H9 (cell line): ENCODE measurements around the gene RNLS. TPM values are rescaled to one million over a fixed set of nuclear protein-coding genes. Genes with fewer than 3 reads are reported as not detected.

Experiments
- DNase-seq: peaks from one replicate; pipeline ENCODE4 v3.0.0-alpha.2; 2017
- H2AFZ ChIP-seq: one replicate; pipeline ENCODE4 v1.6.1; 2013; ENCODE audit warnings: mild to moderate bottlenecking, low read length, control low read depth, moderate library complexity
- H2AK5ac ChIP-seq: 2 replicates; pipeline ENCODE4 v1.6.1; 2013; ENCODE audit warnings: low read length, control low read depth, mixed read lengths; ENCODE audit not compliant: insufficient read length
- H2BK120ac ChIP-seq: one replicate; pipeline ENCODE4 v1.6.1; 2013; ENCODE audit warnings: low read depth, mild to moderate bottlenecking, low read length, control low read depth, inconsistent platforms; ENCODE audit not compliant: poor library complexity, severe bottlenecking
- H2BK12ac ChIP-seq: 2 replicates; pipeline ENCODE4 v1.6.1; 2013; ENCODE audit warnings: low read length, control low read depth, mixed read lengths, low read depth; ENCODE audit not compliant: insufficient read length
- H2BK15ac ChIP-seq: 2 replicates; pipeline ENCODE4 v1.6.1; 2013; ENCODE audit warnings: low read depth, low read length, control low read depth
- H2BK20ac ChIP-seq: one replicate; pipeline ENCODE4 v1.6.1; 2013; ENCODE audit warnings: low read depth, mild to moderate bottlenecking, low read length, control low read depth, inconsistent platforms; ENCODE audit not compliant: poor library complexity, severe bottlenecking
- H2BK5ac ChIP-seq: 2 replicates; pipeline ENCODE4 v1.6.1; 2013; ENCODE audit warnings: low read length, control low read depth, mixed read lengths; ENCODE audit not compliant: insufficient read length
- H3K14ac ChIP-seq: 2 replicates; pipeline ENCODE4 v1.6.1; 2013; ENCODE audit warnings: low read length, control low read depth; ENCODE audit not compliant: insufficient read depth
- H3K18ac ChIP-seq: 2 replicates; pipeline ENCODE4 v1.6.1; 2013; ENCODE audit warnings: low read depth, mild to moderate bottlenecking, mixed read lengths, low read length, control low read depth; ENCODE audit not compliant: insufficient read length
- H3K23ac ChIP-seq: 2 replicates; pipeline ENCODE4 v1.6.1; 2013; ENCODE audit warnings: low read length, control low read depth, mixed read lengths, low read depth; ENCODE audit not compliant: insufficient read length
- H3K23me2 ChIP-seq: 2 replicates; pipeline ENCODE4 v1.6.1; 2013; ENCODE audit warnings: low read depth, mild to moderate bottlenecking, mixed read lengths, low read length, control low read depth; ENCODE audit not compliant: insufficient read length, poor library complexity, severe bottlenecking
- H3K27ac ChIP-seq: 2 replicates; pipeline ENCODE4 v1.5.1; 2013; ENCODE audit warnings: low read length, control low read depth, mixed read lengths, low read depth; ENCODE audit not compliant: insufficient read length
- H3K27me3 ChIP-seq: 2 replicates; pipeline ENCODE4 v1.6.1; 2013; ENCODE audit warnings: low read length, control low read depth, inconsistent platforms; ENCODE audit not compliant: insufficient read depth
- H3K4ac ChIP-seq: 2 replicates; pipeline ENCODE4 v1.6.1; 2013; ENCODE audit warnings: low read depth, mild to moderate bottlenecking, control low read depth, inconsistent platforms, low read length, moderate library complexity
- H3K4me1 ChIP-seq: 2 replicates; pipeline ENCODE4 v1.6.1; 2013; ENCODE audit warnings: low read length, control low read depth, inconsistent platforms; ENCODE audit not compliant: insufficient read depth
- H3K4me2 ChIP-seq: 2 replicates; pipeline ENCODE4 v1.6.1; 2013; ENCODE audit warnings: low read length, control low read depth, mixed read lengths; ENCODE audit not compliant: insufficient read length, insufficient read depth
- H3K56ac ChIP-seq: 2 replicates; pipeline ENCODE4 v1.6.1; 2013; ENCODE audit warnings: low read depth, mild to moderate bottlenecking, mixed read lengths, low read length, control low read depth; ENCODE audit not compliant: insufficient read length
- H3K79me1 ChIP-seq: 2 replicates; pipeline ENCODE4 v1.6.1; 2013; ENCODE audit warnings: low read depth, mild to moderate bottlenecking, moderate library complexity, low read length, control low read depth, inconsistent platforms; ENCODE audit not compliant: insufficient read depth, poor library complexity, severe bottlenecking
- H3K79me2 ChIP-seq: 2 replicates; pipeline ENCODE4 v1.6.1; 2013; ENCODE audit warnings: low read length, control low read depth, inconsistent platforms; ENCODE audit not compliant: insufficient read depth
- H3K9ac ChIP-seq: 2 replicates; pipeline ENCODE4 v1.6.1; 2013; ENCODE audit warnings: low read length, control low read depth, mixed read lengths; ENCODE audit not compliant: insufficient read length; ENCODE audit errors: extremely low read depth
- H3K9me3 ChIP-seq: one replicate; pipeline ENCODE4 v1.6.1; 2013; ENCODE audit warnings: low read depth, low read length, inconsistent platforms; ENCODE audit not compliant: control insufficient read depth
- H3T11ph ChIP-seq: one replicate; pipeline ENCODE4 v1.6.1; 2013; ENCODE audit warnings: mild to moderate bottlenecking, low read length, control low read depth, inconsistent platforms
- H4K20me1 ChIP-seq: one replicate; pipeline ENCODE4 v1.6.1; 2013; ENCODE audit not compliant: control insufficient read depth, insufficient read length, insufficient read depth
- H4K5ac ChIP-seq: 2 replicates; pipeline ENCODE4 v1.6.1; 2013; ENCODE audit warnings: low read depth, mild to moderate bottlenecking, mixed read lengths, low read length, control low read depth; ENCODE audit not compliant: insufficient read length
- H4K8ac ChIP-seq: replicated peaks from 2 replicates; pipeline ENCODE4 v1.6.1; 2013; ENCODE audit warnings: low read length, control low read depth, mixed read lengths, low read depth; ENCODE audit not compliant: insufficient read length
- H4K91ac ChIP-seq: 2 replicates; pipeline ENCODE4 v1.6.1; 2013; ENCODE audit warnings: low read depth, mild to moderate bottlenecking, moderate library complexity, mixed read lengths, low read length, control low read depth; ENCODE audit not compliant: insufficient read length
- H3K27ac Mint-ChIP-seq, 3 experiments: 2 replicates in 2 of 3; 3 replicates in 1 of 3; pipeline ENCODE4 v1.8.0; 2020 to 2021; ENCODE audit warnings: mixed read lengths in 3 of 3, mild to moderate bottlenecking in 1 of 3, moderate library complexity in 1 of 3
- H3K27me3 Mint-ChIP-seq: 2 replicates; pipeline ENCODE4 v1.8.0; 2021; ENCODE audit warnings: low read depth, mild to moderate bottlenecking, moderate library complexity, mixed read lengths
- H3K36me3 Mint-ChIP-seq, 3 experiments: 2 replicates in 2 of 3; 3 replicates in 1 of 3; pipeline ENCODE4 v1.8.0; 2020 to 2021; ENCODE audit warnings: low read depth in 3 of 3, mixed read lengths in 3 of 3; ENCODE audit not compliant: insufficient read depth in 1 of 3
- H3K4me1 Mint-ChIP-seq, 2 experiments: 2 replicates each; pipeline ENCODE4 v1.8.0; 2020; ENCODE audit warnings: mixed read lengths in 2 of 2
- H3K4me3 Mint-ChIP-seq, 2 experiments: 2 replicates in 1 of 2; 3 replicates in 1 of 2; pipeline ENCODE4 v1.8.0; 2020 to 2021; ENCODE audit warnings: mild to moderate bottlenecking in 2 of 2, mixed read lengths in 2 of 2, moderate library complexity in 1 of 2
- H3K9me3 Mint-ChIP-seq, 2 experiments: 2 replicates in 1 of 2; 3 replicates in 1 of 2; pipeline ENCODE4 v1.8.0; 2020; ENCODE audit warnings: mild to moderate bottlenecking in 2 of 2, mixed read lengths in 2 of 2, moderate library complexity in 1 of 2
- CTCF ChIP-seq: fragments of 200-600 bp; sonication (generic); conservative IDR thresholded peaks from 3 replicates; pipeline ENCODE4 v1.8.0; 2021; ENCODE audit warnings: antibody characterized with exemption, mild to moderate bottlenecking
- WGBS: extraction: QIAGEN DNeasy Blood & Tissue Kit; methylation state at CpG from one replicate; pipeline ENCODE4 v1.1.7; 2013; ENCODE audit warnings: missing lambda C conversion rate, low lambda C conversion rate, mixed read lengths; ENCODE audit not compliant: insufficient read length; ENCODE audit errors: extremely low coverage; 5-methylcytosine and 5-hydroxymethylcytosine counted together
- total RNA-seq: library from RNA; stranded (reverse); gene quantifications from 2 replicates; pipeline ENCODE4 v1.2.1, GENCODE V29; 2021

The RNLS gene
- total RNA-seq, 1 experiment from 2014 or later: 7.5 TPM

- Histone ChIP-seq H2AFZ (no peak overlapping the region), H2BK120ac (no peak overlapping the region), H3K18ac (no peak overlapping the region), H3K23me2 (no peaks in the 10 kb centered on the region), H3K9ac (no peak overlapping the region), H3K79me2 (no peaks in the 10 kb centered on the region), H3K27me3 (no peaks in the 10 kb centered on the region), H2BK20ac (no peak overlapping the region), H3K4ac (no peak overlapping the region), H4K20me1 (no peaks in the 10 kb centered on the region), H2AK5ac (no peak overlapping the region), H3K23ac (no peak overlapping the region), H4K5ac (no peak overlapping the region), H3T11ph (no peak overlapping the region), H3K56ac (no peak overlapping the region), H3K27ac (no peak overlapping the region), H3K4me1 (no peaks in the 10 kb centered on the region), H3K9me3 (no peaks in the 10 kb centered on the region), H2BK12ac (no peak overlapping the region), H3K4me2 (no peak overlapping the region), H2BK5ac (no peak overlapping the region), H2BK15ac (no peak overlapping the region), H3K14ac (no peak overlapping the region), H3K79me1 (no peaks in the 10 kb centered on the region), H4K8ac (no peak overlapping the region), H4K91ac (no peak overlapping the region)
- TF ChIP-seq CTCF: no peak
- H3K27me3 Mint-ChIP-seq: no peaks in the 10 kb centered on the region
- H3K27ac Mint-ChIP-seq: no peak overlapping the region
- H3K36me3 Mint-ChIP-seq: no peaks in the 10 kb centered on the region; a peak in 1 of 7 replicates
- no CpG with 5 or more reads among the region's 8 CpGs for WGBS
- no peak for DNase-seq
- peaks cover 6 to 12% of the 10 kb centered on the region in 2 experiments for H3K4me1 Mint-ChIP-seq
- no peak overlapping the region for H3K4me3 Mint-ChIP-seq
- H3K9me3 Mint-ChIP-seq: no peaks in the 10 kb centered on the region; a peak in 2 of 5 replicates
Observed at GRCh38 chr10:88227342-88228018, 355.6 kb downstream of the RNLS start.
